ENCODE measurements around the gene PP2D1. TPM values are rescaled to one million over a fixed set of nuclear protein-coding genes. Genes with fewer than 3 reads are reported as not detected.

The PP2D1 gene
- polyA plus RNA-seq, 1 of the 3 experiments (the other 2 are of a cell fraction) = not detected

DNA sequence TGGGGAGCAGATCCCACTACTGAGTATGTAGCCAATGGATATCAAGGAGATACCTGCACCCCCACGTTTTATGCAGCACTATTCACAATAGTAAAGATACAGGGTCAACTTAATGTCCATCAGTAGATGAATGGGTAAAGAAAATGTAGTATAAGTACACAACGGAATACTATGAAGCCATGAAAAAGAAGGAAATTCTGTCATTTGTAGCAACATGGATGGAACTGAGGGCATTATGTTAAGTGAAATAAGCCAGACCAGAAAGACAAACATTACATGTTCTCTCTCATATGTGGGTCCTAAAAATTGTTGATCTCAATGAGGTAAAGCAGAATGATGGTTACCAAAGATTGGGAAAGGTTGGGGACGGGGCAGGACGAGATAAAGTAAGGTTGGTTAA lies 14.6 kb downstream of the PP2D1 start:
- no peak overlapping the region for H3K27ac ChIP-seq (ENCODE audit: low read depth in 2 of 2, low read length in 1 of 2)
- H2AFZ ChIP-seq (ENCODE audit: low read depth) = no peak overlapping the region
- H3K4me2 ChIP-seq = no peak overlapping the region
- H3K4me3 ChIP-seq (ENCODE audit: low read depth in 2 of 2, low read length in 1 of 2) = no peak overlapping the region
- no peaks in the 10 kb centered on the region for H3F3A ChIP-seq (replicated peaks; ENCODE audit: insufficient read depth)
- no peaks in the 10 kb centered on the region for H3K36me3 ChIP-seq (replicated peaks in 1 of 2; ENCODE audit: control insufficient read depth in 1 of 2, insufficient read depth in 2 of 2, low read length in 1 of 2)
- DNase-seq = no peak
- CTCF ChIA-PET = no interaction called here
- no peaks in the 10 kb centered on the region for H3K79me2 ChIP-seq (ENCODE audit: insufficient read depth)
- H3K27me3 ChIP-seq (ENCODE audit: insufficient read depth) = no peaks in the 10 kb centered on the region
- H3K9me3 ChIP-seq = no peaks in the 10 kb centered on the region
- H3K4me1 ChIP-seq (ENCODE audit: control insufficient read depth in 1 of 2, insufficient read depth in 2 of 2, low read depth in 1 of 2, low read length in 1 of 2) = no peaks in the 10 kb centered on the region
- POLR2A ChIA-PET = no interaction called here
- TF ChIP-seq EZH2phosphoT487 (IDR thresholded peaks at IDR 0.05; ENCODE audit: borderline replicate concordance, low read depth) (no peak), POLR2AphosphoS5 (IDR thresholded peaks at IDR 0.05; ENCODE audit: low read depth, low read length) (no peak), EP300 (IDR thresholded peaks at IDR 0.05; ENCODE audit: borderline replicate concordance in 1 of 2, low read depth in 1 of 2, low read length in 1 of 2) (no peak)
- TF ChIP-seq, protein P1, sequence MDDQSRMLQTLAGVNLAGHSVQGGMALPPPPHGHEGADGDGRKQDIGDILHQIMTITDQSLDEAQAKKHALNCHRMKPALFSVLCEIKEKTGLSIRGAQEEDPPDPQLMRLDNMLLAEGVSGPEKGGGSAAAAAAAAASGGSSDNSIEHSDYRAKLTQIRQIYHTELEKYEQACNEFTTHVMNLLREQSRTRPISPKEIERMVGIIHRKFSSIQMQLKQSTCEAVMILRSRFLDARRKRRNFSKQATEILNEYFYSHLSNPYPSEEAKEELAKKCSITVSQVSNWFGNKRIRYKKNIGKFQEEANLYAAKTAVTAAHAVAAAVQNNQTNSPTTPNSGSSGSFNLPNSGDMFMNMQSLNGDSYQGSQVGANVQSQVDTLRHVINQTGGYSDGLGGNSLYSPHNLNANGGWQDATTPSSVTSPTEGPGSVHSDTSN (IDR thresholded peaks at IDR 0.05) = no peak
- H4K20me1 ChIP-seq (ENCODE audit: insufficient read depth) = no peaks in the 10 kb centered on the region
- no peak overlapping the region for H3K9ac ChIP-seq
- WGBS (ENCODE audit: low lambda C conversion rate) = 79% methylated on average over 4 of the region's 4 CpGs
- H3K9me2 ChIP-seq = no peaks in the 10 kb centered on the region

DNA sequence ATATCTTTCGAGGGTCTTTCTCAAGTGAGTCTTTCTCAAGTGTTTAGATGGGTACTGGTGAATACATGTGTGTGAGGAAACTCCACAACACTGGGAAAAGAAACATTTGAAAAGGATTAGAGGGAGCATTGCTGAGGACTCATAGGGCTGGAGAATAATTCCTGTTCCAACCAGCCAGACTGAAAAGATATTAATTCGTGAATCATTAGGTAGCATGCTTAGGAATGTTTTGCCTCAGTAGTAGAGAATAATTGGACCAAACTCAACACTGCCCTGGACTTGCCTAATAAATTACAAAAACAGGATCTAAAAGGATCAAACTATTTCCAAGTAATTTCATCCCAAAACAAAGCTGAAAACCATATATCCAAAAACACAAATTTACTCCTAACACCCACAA lies 17.3 kb downstream of the PP2D1 start:
- Histone ChIP-seq H3K27me3 (ENCODE audit: insufficient read depth) (no peaks in the 10 kb centered on the region), H3K4me1 (ENCODE audit: control insufficient read depth in 1 of 2, insufficient read depth in 2 of 2, low read depth in 1 of 2, low read length in 1 of 2) (no peaks in the 10 kb centered on the region), H4K20me1 (ENCODE audit: insufficient read depth) (no peaks in the 10 kb centered on the region), H3K79me2 (ENCODE audit: insufficient read depth) (no peaks in the 10 kb centered on the region), H3K4me2 (no peak overlapping the region), H3K9me3 (no peaks in the 10 kb centered on the region), H3K9ac (no peak overlapping the region), H2AFZ (ENCODE audit: low read depth) (no peak overlapping the region), H3K36me3 (replicated peaks in 1 of 2; ENCODE audit: control insufficient read depth in 1 of 2, insufficient read depth in 2 of 2, low read length in 1 of 2) (no peaks in the 10 kb centered on the region), H3F3A (replicated peaks; ENCODE audit: insufficient read depth) (no peaks in the 10 kb centered on the region), H3K27ac (ENCODE audit: low read depth in 2 of 2, low read length in 1 of 2) (no peak overlapping the region), H3K4me3 (ENCODE audit: low read depth in 2 of 2, low read length in 1 of 2) (no peak overlapping the region), H3K9me2 (no peaks in the 10 kb centered on the region)
- CTCF ChIA-PET = no interaction called here
- WGBS (ENCODE audit: low lambda C conversion rate) = 89% methylated on average over 2 of the region's 2 CpGs
- POLR2A ChIA-PET = no interaction called here
- no peak for DNase-seq
- TF ChIP-seq RXRA (IDR thresholded peaks at IDR 0.05; ENCODE audit: borderline replicate concordance, low read depth) (no peak), IRF3 (IDR thresholded peaks at IDR 0.05; ENCODE audit: low read depth, low read length) (no peak), RCOR1 (IDR thresholded peaks at IDR 0.05; ENCODE audit: low read length) (no peak), CTCF (IDR thresholded peaks at IDR 0.05) (no peak), TEAD4 (IDR thresholded peaks at IDR 0.05; ENCODE audit: borderline replicate concordance, insufficient read depth) (no peak), JUND (IDR thresholded peaks at IDR 0.05) (no peak), GABPA (IDR thresholded peaks at IDR 0.05; ENCODE audit: low read depth) (no peak), SMC3 (IDR thresholded peaks at IDR 0.05; ENCODE audit: low read depth, low read length) (no peak), FOXJ3 (CRISPR knock-in tag; IDR thresholded peaks at IDR 0.05) (no peak), RFX5 (IDR thresholded peaks at IDR 0.05; ENCODE audit: low read length) (no peak), TCF12 (IDR thresholded peaks at IDR 0.05) (no peak), SIN3A (IDR thresholded peaks at IDR 0.05; ENCODE audit: borderline replicate concordance, low read depth, low read length) (no peak), FOSL2 (IDR thresholded peaks at IDR 0.05; ENCODE audit: borderline replicate concordance, low read depth) (no peak), USF1 (IDR thresholded peaks at IDR 0.05; ENCODE audit: borderline replicate concordance, low read depth) (no peak), CHD2 (IDR thresholded peaks at IDR 0.05; ENCODE audit: low read length, partially characterized antibody) (no peak)
- TF ChIP-seq, protein P2, sequence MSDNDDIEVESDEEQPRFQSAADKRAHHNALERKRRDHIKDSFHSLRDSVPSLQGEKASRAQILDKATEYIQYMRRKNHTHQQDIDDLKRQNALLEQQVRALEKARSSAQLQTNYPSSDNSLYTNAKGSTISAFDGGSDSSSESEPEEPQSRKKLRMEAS (IDR thresholded peaks at IDR 0.05; ENCODE audit: low read depth) = no peak
- TF ChIP-seq, protein P1 (IDR thresholded peaks at IDR 0.05) = no peak
